ENCODE results near the gene HLA-C. TPM values are rescaled to one million over a fixed set of nuclear protein-coding genes. Genes with fewer than 3 reads are reported as not detected.

Gene HLA-C
- total RNA-seq, 1 donor: 489 TPM

- no peaks in the 10 kb centered on the region for H3K79me2 ChIP-seq (ENCODE audit: insufficient read depth, low read length)
- DNase-seq (ENCODE audit: insufficient read length, low spot score, missing footprints): no peak
- no peaks in the 10 kb centered on the region for H3K36me3 ChIP-seq (ENCODE audit: insufficient read depth, low read length)
- no peak for TF ChIP-seq CTCF (IDR thresholded peaks at IDR 0.05; ENCODE audit: extremely low read depth, low read depth, low read length)
- H3K9me3 ChIP-seq (ENCODE audit: low read depth, low read length): no peaks in the 10 kb centered on the region
- H3K4me3 ChIP-seq (ENCODE audit: insufficient read depth, low read length): no peak overlapping the region
- H3K27ac ChIP-seq (ENCODE audit: low read depth, low read length): no peak overlapping the region
- H3K4me2 ChIP-seq (ENCODE audit: insufficient read depth, low read length): no peak overlapping the region
- H3K27me3 ChIP-seq (ENCODE audit: insufficient read depth, low read length): peaks cover 23% of the 10 kb centered on the region
- no peak overlapping the region for H2AFZ ChIP-seq (ENCODE audit: low read length)
- H3K4me1 ChIP-seq (ENCODE audit: insufficient read depth, low read length): no peaks in the 10 kb centered on the region
- H4K20me1 ChIP-seq (ENCODE audit: insufficient read depth, low read length): no peaks in the 10 kb centered on the region
Observed at GRCh38 chr6:31304683-31305082, 32.8 kb upstream of the HLA-C start.

DNA sequence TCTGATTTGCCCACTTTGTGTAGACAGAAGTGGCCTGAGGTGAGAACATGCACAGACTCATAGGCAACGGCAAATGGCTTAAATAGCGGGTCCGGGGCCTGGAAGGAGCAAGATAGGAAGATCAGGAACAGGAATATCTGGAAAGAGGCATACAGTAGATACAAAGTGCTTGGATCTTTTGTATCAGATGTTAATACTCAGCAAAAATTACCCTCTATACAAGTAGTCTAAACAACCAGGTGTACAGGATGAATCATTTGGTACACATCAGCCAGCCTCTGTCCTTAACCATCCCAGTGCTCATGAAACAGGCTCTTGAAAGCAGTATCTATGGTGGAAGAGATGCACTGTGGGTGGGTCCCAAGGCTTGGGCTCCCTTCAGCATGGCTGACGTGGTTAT, 28.9 kb upstream of the HLA-C start:
- peaks cover 4% of the 10 kb centered on the region for H3K27me3 ChIP-seq (ENCODE audit: insufficient read depth, low read length)
- H2AFZ ChIP-seq (ENCODE audit: low read length): no peak overlapping the region
- H3K4me1 ChIP-seq (ENCODE audit: insufficient read depth, low read length): no peaks in the 10 kb centered on the region
- no peak overlapping the region for H3K27ac ChIP-seq (ENCODE audit: low read depth, low read length)
- no peak for DNase-seq (ENCODE audit: insufficient read length, low spot score, missing footprints)
- H3K36me3 ChIP-seq (ENCODE audit: insufficient read depth, low read length): no peaks in the 10 kb centered on the region
- TF ChIP-seq CTCF (IDR thresholded peaks at IDR 0.05; ENCODE audit: extremely low read depth, low read depth, low read length): no peak
- H3K4me3 ChIP-seq (ENCODE audit: insufficient read depth, low read length): no peak overlapping the region
- H3K9me3 ChIP-seq (ENCODE audit: low read depth, low read length): no peaks in the 10 kb centered on the region
- H3K4me2 ChIP-seq (ENCODE audit: insufficient read depth, low read length): no peak overlapping the region
- H4K20me1 ChIP-seq (ENCODE audit: insufficient read depth, low read length): no peaks in the 10 kb centered on the region
- no peaks in the 10 kb centered on the region for H3K79me2 ChIP-seq (ENCODE audit: insufficient read depth, low read length)

DNA sequence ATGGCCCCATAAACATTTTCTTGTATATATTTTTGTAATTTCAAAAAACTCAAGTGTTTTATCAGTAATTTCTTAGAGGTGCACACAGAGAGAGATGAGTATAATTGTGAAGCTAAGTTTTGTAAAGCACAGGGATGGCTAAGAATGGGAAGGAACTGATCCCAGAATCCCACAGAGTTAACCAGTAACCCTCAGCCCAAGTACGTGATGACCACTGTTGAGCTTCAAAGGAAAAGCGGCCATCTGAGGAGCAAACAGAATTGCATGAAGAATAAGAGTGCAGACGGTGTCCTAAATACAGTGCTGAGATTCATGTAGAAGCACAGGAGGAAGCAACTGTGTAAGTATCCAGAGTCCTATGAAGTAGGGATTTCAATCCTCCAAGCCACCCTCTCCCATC, 28.1 kb upstream of the HLA-C start:
- no peaks in the 10 kb centered on the region for H3K79me2 ChIP-seq (ENCODE audit: insufficient read depth, low read length)
- H3K27ac ChIP-seq (ENCODE audit: low read depth, low read length): no peak overlapping the region
- no peak for TF ChIP-seq CTCF (IDR thresholded peaks at IDR 0.05; ENCODE audit: extremely low read depth, low read depth, low read length)

GRCh38 chr6:31299511-31299910, 27.6 kb upstream of the HLA-C start:
- Histone ChIP-seq H2AFZ (ENCODE audit: low read length) (no peak overlapping the region), H4K20me1 (ENCODE audit: insufficient read depth, low read length) (no peaks in the 10 kb centered on the region), H3K9me3 (ENCODE audit: low read depth, low read length) (no peaks in the 10 kb centered on the region), H3K27ac (ENCODE audit: low read depth, low read length) (no peak overlapping the region), H3K4me3 (ENCODE audit: insufficient read depth, low read length) (no peak overlapping the region), H3K27me3 (ENCODE audit: insufficient read depth, low read length) (peaks cover 4% of the 10 kb centered on the region), H3K79me2 (ENCODE audit: insufficient read depth, low read length) (no peaks in the 10 kb centered on the region), H3K36me3 (ENCODE audit: insufficient read depth, low read length) (no peaks in the 10 kb centered on the region), H3K4me2 (ENCODE audit: insufficient read depth, low read length) (no peak overlapping the region), H3K4me1 (ENCODE audit: insufficient read depth, low read length) (no peaks in the 10 kb centered on the region)
- TF ChIP-seq CTCF (IDR thresholded peaks at IDR 0.05; ENCODE audit: extremely low read depth, low read depth, low read length): no peak
- no peak for DNase-seq (ENCODE audit: insufficient read length, low spot score, missing footprints)

More for the DNA sequence above, 28.1 kb upstream of the HLA-C start:
- no peak overlapping the region for H3K4me2 ChIP-seq (ENCODE audit: insufficient read depth, low read length)
- peaks cover 4% of the 10 kb centered on the region for H3K27me3 ChIP-seq (ENCODE audit: insufficient read depth, low read length)
- H2AFZ ChIP-seq (ENCODE audit: low read length): no peak overlapping the region
- H4K20me1 ChIP-seq (ENCODE audit: insufficient read depth, low read length): no peaks in the 10 kb centered on the region
- H3K36me3 ChIP-seq (ENCODE audit: insufficient read depth, low read length): no peaks in the 10 kb centered on the region
- H3K4me1 ChIP-seq (ENCODE audit: insufficient read depth, low read length): no peaks in the 10 kb centered on the region
- no peaks in the 10 kb centered on the region for H3K9me3 ChIP-seq (ENCODE audit: low read depth, low read length)
- no peak overlapping the region for H3K4me3 ChIP-seq (ENCODE audit: insufficient read depth, low read length)
- no peak for DNase-seq (ENCODE audit: insufficient read length, low spot score, missing footprints)

Data from osteoblast (primary cell).